ENCODE measurements around the gene TRIM41.
A peak's percentile ranks its signal among the peaks of the same experiment; 100 is the strongest.
"Not testable (repeated sequence)": the region's sequence is repeated elsewhere in the genome, so short reads cannot be mapped to it uniquely, and the experiment has no call there.

The TRIM41 gene

DNA sequence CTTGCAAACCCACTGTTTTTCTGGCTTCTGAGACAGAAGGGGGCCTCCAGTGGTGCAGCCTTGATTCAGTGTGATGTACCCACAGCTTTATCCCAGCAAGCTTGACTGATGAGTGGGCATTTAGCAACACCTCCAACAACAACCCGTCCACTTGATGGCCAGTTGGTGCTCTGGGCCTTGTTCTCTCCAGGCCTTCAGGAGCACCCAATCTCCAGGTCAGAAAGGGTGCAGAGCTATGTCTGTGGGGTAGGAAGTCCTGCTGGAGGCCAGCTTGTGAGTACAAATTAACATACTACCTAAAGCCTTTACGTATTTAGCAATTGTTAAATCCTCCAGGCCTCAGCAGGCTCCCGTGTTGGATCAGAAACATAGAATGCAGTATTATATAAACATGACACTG lies 48.0 kb downstream of the TRIM41 start:
- 84 to 100% methylated on average over 2 to 3 of the region's 3 CpGs for WGBS, 2 experiments
- no peaks in the 10 kb centered on the region for H3K36me3 ChIP-seq (ENCODE audit: control insufficient read depth, insufficient read depth, low read length)

GRCh38 chr5:181273433-181273744 lies 50.3 kb downstream of the TRIM41 start:
- H3K27ac ChIP-seq (ENCODE audit: insufficient read depth, low read depth, low read length, poor library complexity, severe bottlenecking); H3K27me3 ChIP-seq (ENCODE audit: control insufficient read depth, insufficient read depth, low read length, poor library complexity, severe bottlenecking); H3K36me3 ChIP-seq (ENCODE audit: control insufficient read depth, insufficient read depth, low read length); H3K4me1 ChIP-seq (ENCODE audit: control insufficient read depth, insufficient read depth, low read length); H3K9me3 ChIP-seq (ENCODE audit: control insufficient read depth, low read length); H3K4me3 ChIP-seq (ENCODE audit: insufficient read depth, low read depth, low read length): not testable (repeated sequence)
- WGBS, 2 experiments: 31 to 40% methylated on average over 26 to 28 of the region's 28 CpGs

More for the DNA sequence above, 48.0 kb downstream of the TRIM41 start:
- Histone ChIP-seq H3K27ac (ENCODE audit: insufficient read depth, low read depth, low read length, poor library complexity, severe bottlenecking) (no peak overlapping the region), H3K4me3 (ENCODE audit: insufficient read depth, low read depth, low read length) (no peak overlapping the region), H3K27me3 (ENCODE audit: control insufficient read depth, insufficient read depth, low read length, poor library complexity, severe bottlenecking) (no peaks in the 10 kb centered on the region), H3K4me1 (ENCODE audit: control insufficient read depth, insufficient read depth, low read length) (peaks cover 5% of the 10 kb centered on the region), H3K9me3 (ENCODE audit: control insufficient read depth, low read length) (no peaks in the 10 kb centered on the region)

DNA sequence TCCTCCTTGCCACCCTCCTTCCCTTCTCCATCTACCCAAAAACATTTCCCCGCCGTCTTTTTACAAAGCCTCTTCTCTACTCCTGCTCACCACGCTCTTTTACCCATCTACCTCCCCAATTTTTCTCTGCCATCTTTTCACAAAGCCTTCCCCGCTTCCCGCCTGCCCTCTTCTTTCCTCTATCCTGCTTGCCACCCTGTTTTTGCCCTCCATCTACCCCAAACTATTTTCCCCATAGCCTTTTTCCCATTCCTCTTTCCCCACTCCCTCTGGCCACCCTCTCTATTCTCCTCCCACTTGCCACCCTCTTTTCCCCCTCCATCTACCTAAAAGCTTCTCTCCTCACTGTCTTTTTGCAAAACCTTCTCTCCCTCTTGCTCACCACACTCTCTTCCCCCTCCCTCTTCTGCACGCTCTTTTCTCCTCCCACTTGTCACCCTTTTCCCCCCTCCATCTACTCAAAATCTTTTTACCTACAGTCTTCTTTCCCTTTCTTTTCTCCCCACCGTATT lies 57.2 kb downstream of the TRIM41 start:
- WGBS, 2 experiments: 4 to 6% methylated on average over 7 of the region's 7 CpGs
- H3K4me1 ChIP-seq (ENCODE audit: control insufficient read depth, insufficient read depth, low read length): no peaks in the 10 kb centered on the region
- H3K4me3 ChIP-seq (ENCODE audit: insufficient read depth, low read depth, low read length): peak overlapping the region; percentile 73
- H3K27ac ChIP-seq (ENCODE audit: insufficient read depth, low read depth, low read length, poor library complexity, severe bottlenecking): no peak overlapping the region
- no peaks in the 10 kb centered on the region for H3K27me3 ChIP-seq (ENCODE audit: control insufficient read depth, insufficient read depth, low read length, poor library complexity, severe bottlenecking)
- no peaks in the 10 kb centered on the region for H3K9me3 ChIP-seq (ENCODE audit: control insufficient read depth, low read length)
- peaks cover under 1% of the 10 kb centered on the region for H3K36me3 ChIP-seq (ENCODE audit: control insufficient read depth, insufficient read depth, low read length)

GRCh38 chr5:181281077-181281983 lies 58.2 kb downstream of the TRIM41 start:
- no peaks in the 10 kb centered on the region for H3K9me3 ChIP-seq (ENCODE audit: control insufficient read depth, low read length)
- H3K27ac ChIP-seq (ENCODE audit: insufficient read depth, low read depth, low read length, poor library complexity, severe bottlenecking): peak overlapping the region; percentile 85
- H3K4me3 ChIP-seq (ENCODE audit: insufficient read depth, low read depth, low read length): peak overlapping the region; percentile 73
- no peaks in the 10 kb centered on the region for H3K27me3 ChIP-seq (ENCODE audit: control insufficient read depth, insufficient read depth, low read length, poor library complexity, severe bottlenecking)
- no peaks in the 10 kb centered on the region for H3K4me1 ChIP-seq (ENCODE audit: control insufficient read depth, insufficient read depth, low read length)
- peaks cover 3% of the 10 kb centered on the region for H3K36me3 ChIP-seq (ENCODE audit: control insufficient read depth, insufficient read depth, low read length)
- WGBS, 2 experiments: 1 to 2% methylated on average over 40 of the region's 40 CpGs

DNA sequence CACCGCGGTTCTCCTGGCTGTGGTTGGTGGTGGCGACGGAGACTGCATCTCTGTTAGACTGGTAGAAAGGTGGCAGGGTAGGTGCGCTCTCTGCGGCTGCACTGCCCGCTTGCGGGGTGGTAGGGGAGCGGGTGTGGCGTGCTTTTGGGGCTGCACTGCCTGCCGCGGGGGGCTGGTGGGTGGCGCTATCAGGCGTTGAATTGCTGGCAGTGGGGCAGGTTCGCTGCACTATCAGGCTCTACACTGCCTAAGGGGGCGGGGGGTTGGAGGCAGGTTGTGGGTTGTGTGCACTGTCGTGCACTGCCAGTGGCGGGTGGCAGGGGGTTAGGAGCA lies 58.9 kb downstream of the TRIM41 start:
- Histone ChIP-seq H3K27me3 (ENCODE audit: control insufficient read depth, insufficient read depth, low read length, poor library complexity, severe bottlenecking) (no peaks in the 10 kb centered on the region), H3K27ac (ENCODE audit: insufficient read depth, low read depth, low read length, poor library complexity, severe bottlenecking) (no peak overlapping the region), H3K4me1 (ENCODE audit: control insufficient read depth, insufficient read depth, low read length) (no peaks in the 10 kb centered on the region), H3K9me3 (ENCODE audit: control insufficient read depth, low read length) (no peaks in the 10 kb centered on the region), H3K4me3 (ENCODE audit: insufficient read depth, low read depth, low read length) (peak overlapping the region; percentile 73), H3K36me3 (ENCODE audit: control insufficient read depth, insufficient read depth, low read length) (peaks cover 3% of the 10 kb centered on the region)
- WGBS, 2 experiments: 6 to 9% methylated on average over 18 of the region's 18 CpGs

GRCh38 chr5:181282415-181282814 lies 59.3 kb downstream of the TRIM41 start:
- H3K27me3 ChIP-seq (ENCODE audit: control insufficient read depth, insufficient read depth, low read length, poor library complexity, severe bottlenecking); H3K9me3 ChIP-seq (ENCODE audit: control insufficient read depth, low read length); H3K36me3 ChIP-seq (ENCODE audit: control insufficient read depth, insufficient read depth, low read length); H3K4me1 ChIP-seq (ENCODE audit: control insufficient read depth, insufficient read depth, low read length); H3K27ac ChIP-seq (ENCODE audit: insufficient read depth, low read depth, low read length, poor library complexity, severe bottlenecking): not testable (repeated sequence)
- 79 to 83% methylated on average over 15 to 16 of the region's 16 CpGs for WGBS, 2 experiments
- H3K4me3 ChIP-seq (ENCODE audit: insufficient read depth, low read depth, low read length): peak overlapping the region; percentile 73

GRCh38 chr5:181282874-181283273 lies 59.8 kb downstream of the TRIM41 start:
- Histone ChIP-seq H3K4me3 (ENCODE audit: insufficient read depth, low read depth, low read length) (no peak overlapping the region), H3K36me3 (ENCODE audit: control insufficient read depth, insufficient read depth, low read length) (peaks cover 3% of the 10 kb centered on the region)
- 92 to 95% methylated on average over 7 of the region's 7 CpGs for WGBS, 2 experiments

DNA sequence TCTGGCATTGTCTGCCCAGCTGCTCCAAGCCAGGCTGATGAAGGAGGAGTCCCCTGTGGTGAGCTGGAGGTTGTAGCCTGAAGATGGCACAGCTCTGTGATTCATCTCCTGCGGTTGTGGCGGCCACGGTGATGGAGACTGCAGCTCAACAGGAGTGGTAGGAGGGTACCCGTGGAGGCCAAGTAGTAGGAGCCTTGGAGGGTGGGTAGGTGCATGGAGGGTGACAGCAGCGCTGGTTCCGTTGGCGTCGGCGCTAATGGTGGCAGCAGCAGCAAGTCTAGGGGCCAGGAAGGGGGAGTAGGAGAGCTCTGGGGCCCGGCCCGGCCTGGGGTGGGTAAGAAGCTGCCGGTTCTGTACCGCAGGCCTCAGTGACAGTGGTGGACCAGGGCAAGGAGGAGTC lies 60.3 kb downstream of the TRIM41 start:
- Histone ChIP-seq H3K27me3 (ENCODE audit: control insufficient read depth, insufficient read depth, low read length, poor library complexity, severe bottlenecking) (no peaks in the 10 kb centered on the region), H3K4me1 (ENCODE audit: control insufficient read depth, insufficient read depth, low read length) (no peaks in the 10 kb centered on the region), H3K36me3 (ENCODE audit: control insufficient read depth, insufficient read depth, low read length) (peaks cover 6% of the 10 kb centered on the region), H3K9me3 (ENCODE audit: control insufficient read depth, low read length) (no peaks in the 10 kb centered on the region), H3K4me3 (ENCODE audit: insufficient read depth, low read depth, low read length) (no peak overlapping the region), H3K27ac (ENCODE audit: insufficient read depth, low read depth, low read length, poor library complexity, severe bottlenecking) (no peak overlapping the region)
- WGBS, 2 experiments: 94 to 95% methylated on average over 13 of the region's 13 CpGs

More at GRCh38 chr5:181282874-181283273, 59.8 kb downstream of the TRIM41 start:
- Histone ChIP-seq H3K27me3 (ENCODE audit: control insufficient read depth, insufficient read depth, low read length, poor library complexity, severe bottlenecking) (no peaks in the 10 kb centered on the region), H3K9me3 (ENCODE audit: control insufficient read depth, low read length) (no peaks in the 10 kb centered on the region), H3K4me1 (ENCODE audit: control insufficient read depth, insufficient read depth, low read length) (no peaks in the 10 kb centered on the region), H3K27ac (ENCODE audit: insufficient read depth, low read depth, low read length, poor library complexity, severe bottlenecking) (no peak overlapping the region)

DNA sequence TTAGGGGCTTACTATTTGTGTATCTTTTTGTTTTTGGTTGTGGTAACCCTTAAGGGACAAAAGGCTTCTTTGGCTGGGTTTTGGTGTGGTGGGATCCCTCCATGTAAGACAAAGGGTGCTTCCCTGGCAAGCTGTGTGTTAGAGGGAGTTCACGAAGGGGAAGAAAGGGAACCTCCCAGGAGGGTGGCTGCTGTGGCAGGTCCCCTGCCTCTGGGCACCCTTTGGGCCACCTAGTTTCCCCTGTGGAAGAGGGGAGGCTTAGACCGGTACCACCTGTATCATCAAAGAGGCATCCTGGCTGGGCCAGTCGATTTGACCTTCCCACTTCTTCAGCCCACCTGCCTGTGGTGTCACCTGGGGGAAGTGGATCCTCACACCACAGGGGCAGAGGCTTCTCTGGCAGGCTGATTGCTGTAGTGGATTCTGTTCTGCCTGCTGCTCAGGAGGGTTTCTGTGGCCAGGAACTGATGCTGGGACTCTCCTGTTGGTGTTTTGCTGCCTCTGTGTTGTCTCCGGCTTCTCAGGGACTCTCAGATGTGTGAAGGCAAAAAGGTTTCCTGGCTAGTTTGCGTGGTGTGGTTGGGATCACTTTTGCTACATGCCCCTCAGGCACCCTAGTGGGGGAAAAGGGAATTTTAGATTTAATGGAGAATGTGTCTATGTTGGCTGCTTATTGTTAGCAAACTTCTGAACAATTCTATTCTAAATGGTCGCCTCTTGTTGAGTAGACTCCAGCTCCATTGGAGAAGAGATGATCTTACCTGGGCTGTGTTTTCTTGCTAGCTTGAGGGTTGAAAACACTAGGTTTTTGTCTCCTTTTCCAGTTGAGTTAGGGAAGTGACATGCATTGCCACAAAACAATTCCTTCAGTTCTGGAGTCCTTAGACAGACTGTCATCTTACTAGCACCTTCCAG lies 61.0 kb downstream of the TRIM41 start:
- H3K27me3 ChIP-seq (ENCODE audit: control insufficient read depth, insufficient read depth, low read length, poor library complexity, severe bottlenecking); H3K4me3 ChIP-seq (ENCODE audit: insufficient read depth, low read depth, low read length); H3K36me3 ChIP-seq (ENCODE audit: control insufficient read depth, insufficient read depth, low read length); H3K4me1 ChIP-seq (ENCODE audit: control insufficient read depth, insufficient read depth, low read length); H3K27ac ChIP-seq (ENCODE audit: insufficient read depth, low read depth, low read length, poor library complexity, severe bottlenecking); H3K9me3 ChIP-seq (ENCODE audit: control insufficient read depth, low read length): not testable (repeated sequence)
- 89 to 91% methylated on average over 4 of the region's 6 CpGs for WGBS, 2 experiments

All from ectodermal cell (in vitro differentiated cells).